ENCODE results near the gene TBC1D24. TPM values are rescaled to one million over a fixed set of nuclear protein-coding genes. Genes with fewer than 3 reads are reported as not detected.
A peak's percentile ranks its signal among the peaks of the same experiment; 100 is the strongest.

The TBC1D24 gene
- total and polyA plus RNA-seq, 7 donors = 3.2 to 8.9 (median 6.0) TPM

DNA sequence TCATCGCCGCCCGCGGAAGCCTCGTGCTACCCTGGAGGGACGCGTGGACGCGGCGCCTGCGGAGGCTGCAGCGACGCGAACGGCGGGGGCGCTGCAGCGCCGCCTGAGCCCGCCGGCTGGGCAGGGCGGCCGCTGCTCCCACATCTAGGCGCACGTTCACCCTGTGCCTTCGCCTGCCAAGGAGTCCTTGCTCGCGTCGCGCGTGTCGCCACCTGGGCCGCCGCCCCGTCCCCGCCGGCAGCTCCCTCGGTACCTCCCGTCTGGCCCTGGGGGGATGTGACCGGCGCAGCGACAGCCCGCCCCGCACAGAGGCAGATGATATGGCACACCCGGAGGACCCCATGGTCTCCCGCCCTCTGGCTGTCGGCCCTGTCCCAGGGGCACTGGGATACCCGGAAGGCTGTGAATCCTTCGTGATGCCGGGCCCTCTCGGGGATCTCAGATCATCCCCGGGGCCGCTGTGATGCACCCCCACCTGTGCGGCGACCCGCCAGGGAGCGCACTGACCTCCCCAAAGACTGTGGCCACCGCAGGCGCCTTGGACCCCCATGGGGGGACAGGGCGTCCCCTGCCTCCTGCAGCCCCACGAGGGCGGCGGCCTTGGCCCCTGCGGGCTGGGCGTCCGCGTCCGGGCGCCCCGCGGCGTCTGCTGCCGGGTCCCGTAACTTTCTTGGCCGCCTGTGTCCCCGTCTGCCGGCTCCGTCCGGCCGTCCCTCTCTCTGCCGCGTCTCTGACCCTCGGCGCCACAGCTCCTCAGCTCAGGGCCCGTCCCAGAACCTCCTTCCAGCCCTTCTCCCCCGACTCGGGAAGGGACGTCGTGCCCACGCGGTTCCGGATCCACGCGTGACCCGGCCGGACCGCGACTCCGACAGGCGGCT lies 689 bp upstream of the TBC1D24 start:
- no peaks in the 10 kb centered on the region for H3K9me3 ChIP-seq
- peak; percentile 63 to 77 (median 68) for ATAC-seq
- H3K36me3 ChIP-seq (ENCODE audit: insufficient read depth in 1 of 2, low read depth in 1 of 2) = no peaks in the 10 kb centered on the region
- intact Hi-C loops (cut with DNase I) = no loop called here
- peak; percentile 63 to 74 for DNase-seq
- H3K27ac ChIP-seq = peak overlapping the region; percentile 95
- peak overlapping the region; percentile 92 for H3K4me3 ChIP-seq
- peaks cover 0 to 36% (median 0%) of the 10 kb centered on the region in 3 donors for H3K27me3 ChIP-seq (ENCODE audit: insufficient read depth in 3 of 3, low read length in 2 of 3)
- 0% methylated on average over 51 to 100 of the region's 100 CpGs for WGBS, 3 donors
- peaks cover 24% of the 10 kb centered on the region for H3K4me1 ChIP-seq
- TF ChIP-seq CTCF (IDR thresholded peaks at IDR 0.05) = peak; percentile 47

DNA sequence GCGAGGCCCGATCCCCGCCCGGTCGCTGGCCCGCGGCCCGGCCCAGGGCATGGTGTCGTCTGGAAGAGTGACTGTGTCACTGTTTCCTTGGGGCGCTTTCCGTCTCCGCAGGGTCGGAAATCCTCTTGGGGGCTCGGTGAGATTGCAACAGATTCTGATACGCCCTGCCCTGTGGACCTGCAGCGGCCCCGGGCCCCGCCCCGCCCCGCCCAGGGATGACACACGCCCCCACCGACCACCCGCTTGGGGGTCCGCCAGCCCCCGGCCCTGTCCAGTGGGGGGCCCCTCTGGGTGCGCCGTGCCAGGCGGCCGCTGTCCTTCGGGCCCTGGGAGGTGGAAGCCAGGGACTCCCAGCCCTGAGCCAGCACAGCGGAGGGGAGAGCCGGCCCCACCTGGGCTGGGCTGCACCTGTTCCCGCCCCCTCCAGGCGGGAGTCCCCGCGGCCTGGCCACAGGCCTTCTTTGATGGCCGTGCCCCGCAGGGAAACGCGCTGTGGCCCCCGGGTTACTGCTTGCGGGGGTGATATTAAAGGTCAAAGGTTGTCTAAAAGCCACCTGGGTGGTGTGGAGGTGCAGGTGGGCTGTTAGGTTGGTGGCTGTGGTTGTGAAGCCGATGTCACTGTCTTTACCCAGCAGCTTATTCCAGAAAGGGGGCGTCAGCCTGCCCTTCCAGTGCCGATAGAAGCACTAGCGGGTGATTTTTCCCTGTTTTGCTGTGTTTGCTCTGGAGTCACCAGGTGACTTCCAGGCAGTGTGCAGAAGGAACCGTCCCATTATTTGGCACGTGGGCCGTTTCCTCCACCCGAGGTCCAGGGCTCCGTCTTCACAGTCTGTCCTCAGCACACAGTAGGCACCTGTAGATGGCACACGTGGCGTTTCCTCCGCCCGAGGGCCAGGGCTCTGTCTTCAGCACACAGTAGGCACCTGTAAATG lies 752 bp downstream of the TBC1D24 start:
- 13 to 20% (median 19%) methylated on average over 37 to 55 of the region's 55 CpGs for WGBS, 3 donors
- DNase-seq (no peak), ATAC-seq (no peak)
- Histone ChIP-seq H3K4me1 (peaks cover 17% of the 10 kb centered on the region), H3K27me3 (ENCODE audit: insufficient read depth in 3 of 3, low read length in 2 of 3) (peaks cover 0 to 22% (median 0%) of the 10 kb centered on the region in 3 donors), H3K27ac (peak overlapping the region; percentile 95), H3K4me3 (peak overlapping the region; percentile 92), H3K9me3 (no peaks in the 10 kb centered on the region), H3K36me3 (ENCODE audit: insufficient read depth in 1 of 2, low read depth in 1 of 2) (no peaks in the 10 kb centered on the region)
- intact Hi-C loops (cut with DNase I) = no loop called here
- no peak for TF ChIP-seq CTCF (IDR thresholded peaks at IDR 0.05)

DNA sequence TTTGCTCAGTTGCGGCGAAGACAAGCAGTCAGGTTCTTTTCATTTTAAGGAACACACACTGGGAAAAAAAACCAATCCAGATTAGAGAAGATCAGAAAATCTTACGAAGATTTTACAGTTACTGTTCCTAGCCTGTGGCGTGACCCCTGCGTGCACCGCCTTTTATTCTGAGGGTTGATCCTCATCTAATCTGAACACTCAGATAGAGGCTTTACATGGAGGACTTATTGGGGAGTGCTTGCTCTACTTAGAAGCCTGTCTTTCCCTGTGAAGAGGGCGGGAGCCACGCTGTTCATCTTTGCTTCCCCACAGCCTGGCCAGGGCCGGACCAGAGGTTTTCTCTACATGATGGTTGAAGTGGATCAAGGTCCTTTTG lies 1.4 kb downstream of the TBC1D24 start:
- H3K4me1 ChIP-seq = peaks cover 12% of the 10 kb centered on the region
- peak overlapping the region; percentile 92 for H3K4me3 ChIP-seq
- H3K36me3 ChIP-seq (ENCODE audit: insufficient read depth in 1 of 2, low read depth in 1 of 2) = no peaks in the 10 kb centered on the region
- no peak overlapping the region for H3K27ac ChIP-seq
- H3K27me3 ChIP-seq (ENCODE audit: insufficient read depth in 3 of 3, low read length in 2 of 3) = peaks cover 0 to 15% (median 0%) of the 10 kb centered on the region in 3 donors
- DNase-seq (no peak), ATAC-seq (no peak)
- no peak for TF ChIP-seq CTCF (IDR thresholded peaks at IDR 0.05)
- intact Hi-C loops (cut with DNase I) = no loop called here
- WGBS, 3 donors = 92 to 96% (median 93%) methylated on average over 9 of the region's 9 CpGs
- no peaks in the 10 kb centered on the region for H3K9me3 ChIP-seq

GRCh38 chr16:2476741-2477140 lies 1.8 kb downstream of the TBC1D24 start:
- H3K4me3 ChIP-seq = no peak overlapping the region
- peaks cover 0 to 11% (median 0%) of the 10 kb centered on the region in 3 donors for H3K27me3 ChIP-seq (ENCODE audit: insufficient read depth in 3 of 3, low read length in 2 of 3)
- no peaks in the 10 kb centered on the region for H3K36me3 ChIP-seq (ENCODE audit: insufficient read depth in 1 of 2, low read depth in 1 of 2)
- H3K27ac ChIP-seq = no peak overlapping the region
- peaks cover 10% of the 10 kb centered on the region for H3K4me1 ChIP-seq
- TF ChIP-seq CTCF (IDR thresholded peaks at IDR 0.05) = no peak
- intact Hi-C loops (cut with DNase I) = no loop called here
- ATAC-seq = no peak
- WGBS, 3 donors = 89% methylated on average over 3 of the region's 3 CpGs
- H3K9me3 ChIP-seq = no peaks in the 10 kb centered on the region
- DNase-seq = no peak
